SU-DHL-6 (cell line): ENCODE data around the gene SOCS2.

Experiments
- CTCF ChIP-seq: fragments of 200-600 bp; sonication (generic); IDR thresholded peaks from one replicate; pipeline ENCODE4 v1.5.1; 2017; ENCODE audit warnings: antibody characterized with exemption, mild to moderate bottlenecking, low read length, moderate library complexity; ENCODE audit not compliant: insufficient read depth, poor library complexity, severe bottlenecking
- EZH2phosphoT487 ChIP-seq: fragments of 200-600 bp; sonication (generic), shearing (Covaris generic); conservative IDR thresholded peaks from 2 replicates; pipeline ENCODE4 v1.6.1; 2018; ENCODE audit warnings: mild to moderate bottlenecking, antibody characterized with exemption, low read length, moderate library complexity, mixed read lengths

DNA sequence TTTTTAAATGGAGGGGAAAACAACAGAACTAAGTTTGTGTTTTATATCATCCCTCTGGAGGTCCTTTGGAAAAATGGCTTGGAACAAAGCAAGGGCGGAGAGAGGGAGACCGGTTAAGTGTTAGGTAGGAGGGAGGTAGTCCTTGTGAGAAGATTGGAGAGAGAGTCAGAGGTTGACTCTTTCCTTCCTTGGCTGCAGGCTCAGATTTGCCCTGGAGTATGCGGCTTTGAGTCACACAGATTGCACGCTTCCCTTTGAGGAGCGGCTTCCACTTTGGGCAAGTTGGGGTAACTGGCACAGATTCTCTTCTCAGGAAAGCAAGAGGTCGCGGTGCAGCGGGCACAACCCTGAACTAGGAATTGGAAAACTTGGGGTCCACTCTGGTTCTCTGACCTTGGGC, 9.9 kb downstream of the SOCS2 start:
- TF ChIP-seq CTCF (no peak), EZH2phosphoT487 (no peak)
